Loucy (cell line): Measurements from ENCODE around the gene PITPNB.

Experiments
- H2AFZ ChIP-seq: fragments of 200-600 bp; sonication (generic); 2 replicates; pipeline ENCODE4 v1.6.0; 2016; ENCODE audit warnings: antibody characterized with exemption, mild to moderate bottlenecking, low read length, moderate library complexity
- H3F3A ChIP-seq: fragments of 200-600 bp; 2 replicates; pipeline ENCODE4 v1.6.0; 2016; ENCODE audit warnings: antibody characterized with exemption, low read depth, mild to moderate bottlenecking
- H3K27me3 ChIP-seq: fragments of 200-600 bp; sonication (generic); 2 replicates; pipeline ENCODE4 v1.6.1; 2014; ENCODE audit warnings: low read length, mild to moderate bottlenecking; ENCODE audit not compliant: insufficient read depth, poor library complexity, severe bottlenecking
- H3K36me3 ChIP-seq: fragments of 200-600 bp; sonication (generic); 2 replicates; pipeline ENCODE4 v1.6.1; 2016; ENCODE audit warnings: low read length; ENCODE audit not compliant: insufficient read depth
- H3K4me1 ChIP-seq: fragments of 200-600 bp; sonication (generic); 2 replicates; pipeline ENCODE4 v1.5.1; 2014; ENCODE audit warnings: low read length, mild to moderate bottlenecking; ENCODE audit not compliant: insufficient read depth, poor library complexity, severe bottlenecking
- H3K4me2 ChIP-seq: fragments of 200-600 bp; sonication (generic); 2 replicates; pipeline ENCODE4 v1.6.0; 2014; ENCODE audit warnings: antibody characterized with exemption, low read length, low read depth, mild to moderate bottlenecking; ENCODE audit not compliant: poor library complexity, severe bottlenecking
- H3K4me3 ChIP-seq: fragments of 200-600 bp; sonication (generic); 2 replicates; pipeline ENCODE4 v1.5.1; 2014; ENCODE audit warnings: low read length, mild to moderate bottlenecking, mixed read lengths; ENCODE audit not compliant: poor library complexity, severe bottlenecking
- H3K79me2 ChIP-seq: fragments of 200-600 bp; sonication (generic); 2 replicates; pipeline ENCODE4 v1.6.1; 2014; ENCODE audit warnings: low read length; ENCODE audit not compliant: insufficient read depth
- H3K9ac ChIP-seq: fragments of 200-600 bp; sonication (generic); 2 replicates; pipeline ENCODE4 v1.6.0; 2014; ENCODE audit warnings: mild to moderate bottlenecking, low read depth, low read length, moderate library complexity; ENCODE audit not compliant: poor library complexity, severe bottlenecking
- H3K9me2 ChIP-seq: fragments of 200-600 bp; sonication (generic); replicated peaks from 2 replicates; pipeline ENCODE4 v1.6.1; 2016; ENCODE audit warnings: low read depth, low read length, mixed read lengths
- H3K9me3 ChIP-seq: fragments of 200-600 bp; sonication (generic); 2 replicates; pipeline ENCODE4 v1.6.1; 2014; ENCODE audit warnings: mild to moderate bottlenecking, antibody characterized with exemption, low read length, low read depth; ENCODE audit not compliant: insufficient read depth
- H4K20me1 ChIP-seq: fragments of 200-600 bp; sonication (generic); 2 replicates; pipeline ENCODE4 v1.6.0; 2014; ENCODE audit warnings: antibody characterized with exemption, low read length, mild to moderate bottlenecking; ENCODE audit not compliant: insufficient read depth, poor library complexity, severe bottlenecking
- EZH2phosphoT487 ChIP-seq: fragments of 200-600 bp; IDR thresholded peaks from 2 replicates; pipeline ENCODE4 v1.6.1; 2018; ENCODE audit warnings: antibody characterized with exemption, mild to moderate bottlenecking, moderate library complexity, borderline replicate concordance
- TF ChIP-seq, protein P1 (sequence below): fragments of 200-600 bp; sonication (generic); conservative IDR thresholded peaks from 2 replicates; pipeline ENCODE4 v1.5.1; 2014; ENCODE audit warnings: mild to moderate bottlenecking, antibody characterized with exemption, low read length

The PITPNB gene

DNA sequence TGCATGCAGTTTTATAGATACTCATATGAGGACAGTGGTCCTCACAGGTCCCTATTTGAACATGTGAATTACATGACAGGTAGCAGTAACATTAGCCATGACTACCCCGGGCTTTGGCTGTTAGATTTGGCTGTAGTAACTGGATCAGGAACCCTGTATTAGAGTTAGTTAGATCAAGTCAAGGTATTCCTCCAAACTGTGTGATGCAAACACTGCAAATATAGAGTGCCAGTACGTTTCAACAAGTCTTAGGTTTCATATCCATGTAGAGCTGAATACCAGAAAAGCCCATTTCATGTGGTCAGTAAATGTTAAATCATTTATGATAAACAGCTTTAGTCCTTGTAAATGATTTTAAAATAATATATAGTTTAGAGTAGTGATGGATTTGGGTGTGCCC is 29.5 kb upstream of the PITPNB start:
- Histone ChIP-seq H3K9ac (no peak overlapping the region), H3K4me2 (no peak overlapping the region)

DNA sequence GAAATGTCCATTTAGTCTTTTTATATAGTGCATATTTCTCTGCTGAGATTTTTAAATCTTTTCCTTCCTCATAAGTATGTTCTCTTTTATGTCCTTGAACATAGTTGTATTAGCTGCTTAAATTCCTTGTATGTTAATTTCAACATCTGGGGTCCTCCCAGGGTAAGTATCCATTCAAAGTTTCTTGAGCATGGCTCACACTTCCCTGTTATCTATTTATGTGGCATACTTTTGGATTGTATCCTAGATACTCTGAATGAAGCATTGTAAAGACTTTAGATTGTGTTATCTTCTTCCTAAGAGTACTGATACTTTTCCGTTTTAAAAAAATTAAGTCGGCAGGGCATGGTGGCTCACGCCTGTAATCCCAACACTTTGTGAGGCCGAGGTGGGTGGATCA is 28.4 kb upstream of the PITPNB start:
- no peaks in the 10 kb centered on the region for H3K79me2 ChIP-seq
- H3K4me3 ChIP-seq, result no peak overlapping the region
- H3K9me2 ChIP-seq, result no peaks in the 10 kb centered on the region
- H3K4me1 ChIP-seq, result no peaks in the 10 kb centered on the region
- H3K9me3 ChIP-seq, result no peaks in the 10 kb centered on the region
- no peak for TF ChIP-seq EZH2phosphoT487
- TF ChIP-seq, protein P1, sequence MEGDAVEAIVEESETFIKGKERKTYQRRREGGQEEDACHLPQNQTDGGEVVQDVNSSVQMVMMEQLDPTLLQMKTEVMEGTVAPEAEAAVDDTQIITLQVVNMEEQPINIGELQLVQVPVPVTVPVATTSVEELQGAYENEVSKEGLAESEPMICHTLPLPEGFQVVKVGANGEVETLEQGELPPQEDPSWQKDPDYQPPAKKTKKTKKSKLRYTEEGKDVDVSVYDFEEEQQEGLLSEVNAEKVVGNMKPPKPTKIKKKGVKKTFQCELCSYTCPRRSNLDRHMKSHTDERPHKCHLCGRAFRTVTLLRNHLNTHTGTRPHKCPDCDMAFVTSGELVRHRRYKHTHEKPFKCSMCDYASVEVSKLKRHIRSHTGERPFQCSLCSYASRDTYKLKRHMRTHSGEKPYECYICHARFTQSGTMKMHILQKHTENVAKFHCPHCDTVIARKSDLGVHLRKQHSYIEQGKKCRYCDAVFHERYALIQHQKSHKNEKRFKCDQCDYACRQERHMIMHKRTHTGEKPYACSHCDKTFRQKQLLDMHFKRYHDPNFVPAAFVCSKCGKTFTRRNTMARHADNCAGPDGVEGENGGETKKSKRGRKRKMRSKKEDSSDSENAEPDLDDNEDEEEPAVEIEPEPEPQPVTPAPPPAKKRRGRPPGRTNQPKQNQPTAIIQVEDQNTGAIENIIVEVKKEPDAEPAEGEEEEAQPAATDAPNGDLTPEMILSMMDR, result no peak
- H3F3A ChIP-seq, result 0 out of 2 replicates have a peak, but pooled peaks cover 4% of the 10 kb centered on the region
- H2AFZ ChIP-seq, result no peak overlapping the region
- H3K27me3 ChIP-seq, result no peaks in the 10 kb centered on the region
- H3K36me3 ChIP-seq, result no peaks in the 10 kb centered on the region
- no peak overlapping the region for H3K9ac ChIP-seq
- no peak overlapping the region for H3K4me2 ChIP-seq
- no peaks in the 10 kb centered on the region for H4K20me1 ChIP-seq

More for the DNA sequence above, 29.5 kb upstream of the PITPNB start:
- Histone ChIP-seq H3K79me2 (no peaks in the 10 kb centered on the region), H3K9me2 (no peaks in the 10 kb centered on the region), H3F3A (0 out of 2 replicates have a peak, but pooled peaks cover 4% of the 10 kb centered on the region), H3K9me3 (no peaks in the 10 kb centered on the region), H3K27me3 (no peaks in the 10 kb centered on the region), H3K4me1 (no peaks in the 10 kb centered on the region), H3K4me3 (no peak overlapping the region), H3K36me3 (no peaks in the 10 kb centered on the region), H4K20me1 (no peaks in the 10 kb centered on the region), H2AFZ (no peak overlapping the region)
- TF ChIP-seq, protein P1, result no peak
- TF ChIP-seq EZH2phosphoT487, result no peak

DNA sequence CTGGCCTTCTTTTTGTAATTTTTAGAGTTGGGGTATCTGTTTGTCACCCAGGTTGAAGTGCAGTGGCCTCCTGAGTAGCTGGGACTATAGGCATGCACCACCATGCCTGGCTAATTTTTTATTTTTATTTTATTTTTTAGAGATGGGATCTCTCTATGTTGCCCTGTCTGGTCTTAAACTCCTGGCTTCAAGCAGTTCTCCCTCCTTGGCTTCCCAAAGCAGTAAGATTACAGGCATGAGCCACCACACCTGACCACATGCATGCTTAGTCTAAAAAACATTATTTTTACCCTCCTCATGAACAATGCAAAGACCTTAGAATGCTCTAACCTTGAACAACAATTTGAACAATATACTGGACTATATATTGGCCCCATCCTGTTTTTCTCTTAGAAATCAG is 22.1 kb upstream of the PITPNB start:
- Histone ChIP-seq H3K4me3 (no peak overlapping the region), H2AFZ (no peak overlapping the region), H3K79me2 (no peaks in the 10 kb centered on the region), H3K4me2 (no peak overlapping the region), H3K36me3 (no peaks in the 10 kb centered on the region), H3K9ac (no peak overlapping the region), H3K27me3 (no peaks in the 10 kb centered on the region), H3F3A (no peaks in the 10 kb centered on the region), H3K4me1 (no peaks in the 10 kb centered on the region), H3K9me3 (no peaks in the 10 kb centered on the region), H4K20me1 (no peaks in the 10 kb centered on the region), H3K9me2 (no peaks in the 10 kb centered on the region)
- TF ChIP-seq, protein P1, result no peak
- TF ChIP-seq EZH2phosphoT487, result no peak
